Glutamatergic neuron (in vitro differentiated cells): ENCODE data around the gene NCKIPSD. TPM values are rescaled to one million over a fixed set of nuclear protein-coding genes. Genes with fewer than 3 reads are reported as not detected.
A peak's percentile ranks its signal among the peaks of the same experiment; 100 is the strongest.
"Not testable (repeated sequence)": the region's sequence is repeated elsewhere in the genome, so short reads cannot be mapped to it uniquely, and the experiment has no call there.

Experiments
- DNase-seq: peaks from one replicate; pipeline ENCODE4 v3.0.0; 2022
- H3K27ac Mint-ChIP-seq: one replicate; pipeline ENCODE4 v1.8.0; 2020; ENCODE audit warnings: mild to moderate bottlenecking, mixed read lengths, inconsistent platforms; ENCODE audit not compliant: unreplicated experiment
- H3K27me3 Mint-ChIP-seq: one replicate; pipeline ENCODE4 v1.8.0; 2020; ENCODE audit warnings: mild to moderate bottlenecking, moderate library complexity, mixed read lengths, inconsistent platforms; ENCODE audit not compliant: unreplicated experiment
- H3K36me3 Mint-ChIP-seq: one replicate; pipeline ENCODE4 v1.8.0; 2020; ENCODE audit warnings: mild to moderate bottlenecking, mixed read lengths, inconsistent platforms; ENCODE audit not compliant: unreplicated experiment
- H3K4me1 Mint-ChIP-seq: one replicate; pipeline ENCODE4 v1.8.0; 2020; ENCODE audit warnings: mild to moderate bottlenecking, low read depth, mixed read lengths, inconsistent platforms; ENCODE audit not compliant: unreplicated experiment
- H3K4me3 Mint-ChIP-seq: one replicate; pipeline ENCODE4 v1.8.0; 2020; ENCODE audit warnings: mild to moderate bottlenecking, mixed read lengths, inconsistent platforms; ENCODE audit not compliant: unreplicated experiment
- H3K9me3 Mint-ChIP-seq: one replicate; pipeline ENCODE4 v1.8.0; 2020; ENCODE audit warnings: mild to moderate bottlenecking, moderate library complexity, mixed read lengths, inconsistent platforms; ENCODE audit not compliant: unreplicated experiment
- CTCF ChIP-seq: fragments of 200-600 bp; sonication (generic); IDR thresholded peaks from one replicate; pipeline ENCODE4 v1.5.0; 2021; ENCODE audit not compliant: partially characterized antibody, unreplicated experiment
- total RNA-seq: library from RNA; stranded (reverse); fragmentation: NEBNext Ultra II Directional; extraction: Animal tissue kit (Norgen Biotek cat#: 25700); gene quantifications from one replicate; pipeline ENCODE4 v1.2.1, GENCODE V29; 2021; ENCODE audit not compliant: unreplicated experiment

NCKIPSD gene
- total RNA-seq, 1 donor from 2014 or later: 35.5 TPM

- Mint-ChIP-seq H3K9me3 (no peaks in the 10 kb centered on the region), H3K27me3 (no peaks in the 10 kb centered on the region), H3K4me3 (no peak overlapping the region), H3K27ac (no peak overlapping the region), H3K36me3 (peaks cover 3% of the 10 kb centered on the region), H3K4me1 (no peaks in the 10 kb centered on the region)
- no peak for TF ChIP-seq CTCF
- DNase-seq: no peak
Measured at GRCh38 chr3:48723725-48724124, 38.0 kb upstream of the NCKIPSD start.

- H3K4me1 Mint-ChIP-seq, H3K9me3 Mint-ChIP-seq, H3K27ac Mint-ChIP-seq, H3K4me3 Mint-ChIP-seq, H3K27me3 Mint-ChIP-seq, H3K36me3 Mint-ChIP-seq, DNase-seq: not testable (repeated sequence)
Measured at GRCh38 chr3:48723293-48723692, 37.6 kb upstream of the NCKIPSD start.

- Mint-ChIP-seq H3K4me1 (peaks cover 11% of the 10 kb centered on the region), H3K27me3 (peaks cover 8% of the 10 kb centered on the region), H3K27ac (peak within 1 kb of the TSS; percentile 100), H3K4me3 (peak within 1 kb of the TSS; percentile 99), H3K36me3 (peaks cover 4% of the 10 kb centered on the region), H3K9me3 (peaks cover 10% of the 10 kb centered on the region)
- peak; percentile 100 for DNase-seq
- no peak for TF ChIP-seq CTCF
Measured at GRCh38 chr3:48716982-48717746, 31.4 kb upstream of the NCKIPSD start, which contains the start of gene IP6K2. Gene IP6K2, minus strand, starts transcription at chr3:48717221. Its CDS starts 21,930 bp downstream, at chr3:48695291.

- H3K36me3 Mint-ChIP-seq: peaks cover 4% of the 10 kb centered on the region
- H3K9me3 Mint-ChIP-seq: peaks cover 10% of the 10 kb centered on the region
- H3K4me1 Mint-ChIP-seq: peaks cover 16% of the 10 kb centered on the region
- H3K27me3 Mint-ChIP-seq: peaks cover 8% of the 10 kb centered on the region
- H3K27ac Mint-ChIP-seq: peak overlapping the region; percentile 100
- peak; percentile 31 for DNase-seq
- TF ChIP-seq CTCF: no peak
- H3K4me3 Mint-ChIP-seq: peak overlapping the region; percentile 99
Measured at GRCh38 chr3:48716508-48716981, 30.8 kb upstream of the NCKIPSD start.

- H3K9me3 Mint-ChIP-seq: peaks cover 10% of the 10 kb centered on the region
Measured at GRCh38 chr3:48715174-48715800, 29.6 kb upstream of the NCKIPSD start.

More at GRCh38 chr3:48715174-48715800, 29.6 kb upstream of the NCKIPSD start:
- H3K27me3 Mint-ChIP-seq: peaks cover 8% of the 10 kb centered on the region
- no peak for TF ChIP-seq CTCF
- H3K4me1 Mint-ChIP-seq: peaks cover 22% of the 10 kb centered on the region
- DNase-seq: no peak
- H3K4me3 Mint-ChIP-seq: peak overlapping the region; percentile 99
- H3K27ac Mint-ChIP-seq: peak overlapping the region; percentile 100
- peaks cover 7% of the 10 kb centered on the region for H3K36me3 Mint-ChIP-seq
